Activated CD8-positive, alpha-beta memory T cell treated with anti-CD3 and anti-CD28 coated beads for 24 hours (primary cell): ENCODE results near the gene LGALSL.
"Not testable (repeated sequence)": the region's sequence is repeated elsewhere in the genome, so short reads cannot be mapped to it uniquely, and the experiment has no call there.

Source experiments
- DNase-seq: peaks from one replicate; pipeline ENCODE4 v3.0.0-alpha.2; 2020

Gene LGALSL

DNA sequence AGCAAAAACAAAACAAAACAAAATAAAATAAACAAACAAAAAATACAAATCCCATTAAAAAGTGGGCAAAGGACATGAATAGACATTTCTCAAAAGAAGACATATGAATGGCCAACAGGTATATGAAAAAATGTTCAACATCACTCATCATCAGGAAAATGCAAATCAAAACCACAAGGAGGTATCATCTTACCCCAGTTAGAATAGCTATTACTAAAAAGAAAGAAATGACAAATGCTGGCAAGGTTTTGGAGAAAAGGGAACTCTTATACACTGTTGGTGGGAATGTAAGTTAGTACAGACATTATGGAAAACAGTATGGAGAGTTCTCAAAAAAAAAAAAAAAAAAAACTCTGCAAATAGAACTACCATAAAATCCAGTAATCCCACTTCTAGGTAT, 8.0 kb upstream of the LGALSL start:
- not testable (repeated sequence) for DNase-seq

DNA sequence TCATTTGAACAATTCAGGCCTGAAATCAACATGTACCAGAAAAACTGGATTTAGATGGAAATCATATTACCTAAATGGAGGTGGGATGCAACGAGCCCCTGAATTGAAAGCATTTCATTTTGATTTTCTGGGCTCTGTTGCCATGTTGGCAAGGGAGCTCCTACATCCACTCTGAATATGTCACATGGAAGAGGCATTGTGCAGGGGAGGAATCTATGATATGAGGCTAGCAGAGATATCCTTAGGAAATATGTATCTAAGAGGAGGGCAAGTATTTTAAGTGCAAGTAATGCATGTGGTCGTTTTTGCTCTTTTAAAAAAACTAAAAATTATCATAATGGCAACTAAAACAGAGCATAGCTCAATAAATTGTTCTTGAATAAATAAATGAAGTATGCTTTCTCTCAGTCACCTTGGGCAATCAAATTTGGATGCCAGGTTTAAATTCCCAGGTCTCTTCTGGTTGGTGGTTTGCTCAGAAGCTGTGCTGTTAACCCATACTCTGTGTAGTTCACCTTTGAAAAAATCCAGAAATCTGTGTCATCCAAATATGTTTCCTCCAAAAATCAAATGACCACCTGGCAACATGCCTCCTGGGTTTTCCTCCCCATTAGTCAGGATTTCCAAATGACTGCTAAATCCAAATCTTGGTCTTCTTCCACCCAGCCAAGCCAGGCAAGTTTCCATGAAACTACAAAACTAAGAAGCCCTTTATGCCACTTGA, 6.5 kb upstream of the LGALSL start:
- DNase-seq: no peak

DNA sequence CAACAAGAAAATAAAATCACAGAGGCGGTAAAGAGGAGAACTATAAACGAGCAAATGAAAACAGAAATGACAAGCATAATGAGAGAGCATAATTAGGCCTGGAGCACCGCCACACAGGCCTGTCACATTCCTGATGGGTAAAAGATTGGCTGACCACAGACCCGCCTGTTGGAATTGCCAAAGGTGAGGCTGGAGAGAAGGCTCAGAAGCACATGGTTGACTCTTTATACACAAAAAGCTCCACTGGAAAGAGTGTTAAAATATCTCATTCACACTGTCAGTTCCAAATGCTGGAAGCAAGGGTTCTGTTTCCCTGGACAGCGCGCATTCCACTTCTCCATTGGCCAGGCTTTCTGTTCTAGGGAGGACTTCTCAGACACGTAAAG, 5.9 kb upstream of the LGALSL start:
- no peak for DNase-seq

DNA sequence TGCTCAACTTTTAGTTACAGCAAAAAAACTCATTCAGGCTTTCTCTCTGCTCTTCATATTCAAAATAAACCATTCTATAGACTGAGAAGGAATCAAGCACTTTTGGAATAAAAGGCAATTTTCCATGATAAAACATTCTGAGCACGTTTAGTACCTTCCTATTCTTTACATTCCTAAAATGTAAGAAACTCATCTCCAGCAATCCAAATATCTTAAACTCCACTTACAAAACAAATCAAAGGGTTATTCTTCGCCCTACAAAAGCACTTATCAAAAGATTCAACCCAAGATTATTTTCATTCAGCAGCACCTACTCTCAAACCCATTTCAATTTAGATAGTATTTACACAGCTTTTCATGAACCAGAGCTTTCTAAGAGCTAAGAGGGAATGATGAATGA, 2.9 kb upstream of the LGALSL start:
- no peak for DNase-seq

DNA sequence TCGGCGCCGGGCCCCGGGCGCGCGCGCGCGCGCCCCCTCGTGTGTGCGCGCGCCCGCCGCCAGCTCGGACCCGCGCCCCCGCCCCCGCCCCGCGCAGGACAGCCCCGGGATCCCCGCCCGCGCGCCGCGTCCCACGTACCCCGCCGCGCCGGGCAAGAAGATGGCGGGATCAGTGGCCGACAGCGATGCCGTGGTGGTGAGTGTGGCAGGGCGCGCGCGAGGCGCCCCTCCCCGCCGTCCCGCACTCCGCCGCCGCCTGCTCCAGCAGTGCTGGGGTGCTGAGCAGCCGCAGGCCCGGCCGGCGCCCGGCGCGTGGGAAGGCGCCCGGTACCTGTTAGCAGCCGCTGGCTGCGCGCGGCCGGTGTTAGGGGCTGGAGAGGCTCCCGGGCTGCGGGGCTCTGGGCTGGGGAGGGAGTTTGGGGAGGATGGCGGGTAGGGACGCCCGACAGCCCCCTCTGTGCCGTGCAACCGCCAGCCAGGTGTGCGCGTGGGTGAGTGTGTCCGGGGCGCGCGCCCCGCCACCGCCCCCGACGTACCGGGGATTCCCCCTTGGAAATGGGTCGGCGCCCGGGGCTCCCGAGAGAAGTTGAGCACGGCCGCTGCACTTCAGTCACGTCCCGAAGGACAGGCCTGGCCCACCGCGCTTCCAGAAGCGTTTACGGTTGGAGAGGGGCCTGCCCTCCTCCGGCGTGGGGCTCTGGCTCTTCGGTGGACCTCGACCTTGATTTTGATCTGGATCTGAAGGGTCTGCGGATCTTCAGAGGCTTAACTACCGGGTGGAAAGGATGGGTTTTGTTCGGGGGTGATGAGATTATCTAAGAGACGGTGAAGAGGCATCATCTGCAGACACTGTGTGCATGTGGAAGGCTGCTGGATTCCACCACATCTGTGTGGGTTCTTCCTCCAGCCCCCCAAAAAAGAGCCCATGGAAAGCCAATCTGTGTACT, 697 bp downstream of the LGALSL start:
- no peak for DNase-seq

DNA sequence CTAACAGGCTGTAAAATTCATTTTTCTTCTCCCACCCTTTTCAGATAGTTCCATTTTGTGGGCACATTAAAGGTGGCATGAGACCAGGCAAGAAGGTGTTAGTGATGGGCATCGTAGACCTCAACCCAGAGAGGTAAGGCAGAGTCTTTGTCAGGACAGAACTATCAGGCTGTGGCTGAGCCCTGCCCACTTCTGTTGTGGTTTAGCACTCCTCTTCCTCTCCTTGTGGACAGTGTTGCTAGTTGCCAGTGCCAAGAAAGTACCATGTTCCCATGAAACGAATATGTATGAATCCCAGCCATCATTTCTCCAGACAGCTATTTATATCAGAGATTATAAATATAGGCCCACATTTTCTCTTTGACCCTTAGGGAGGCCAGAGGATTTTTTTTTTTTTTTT, 1.6 kb downstream of the LGALSL start:
- DNase-seq: no peak

DNA sequence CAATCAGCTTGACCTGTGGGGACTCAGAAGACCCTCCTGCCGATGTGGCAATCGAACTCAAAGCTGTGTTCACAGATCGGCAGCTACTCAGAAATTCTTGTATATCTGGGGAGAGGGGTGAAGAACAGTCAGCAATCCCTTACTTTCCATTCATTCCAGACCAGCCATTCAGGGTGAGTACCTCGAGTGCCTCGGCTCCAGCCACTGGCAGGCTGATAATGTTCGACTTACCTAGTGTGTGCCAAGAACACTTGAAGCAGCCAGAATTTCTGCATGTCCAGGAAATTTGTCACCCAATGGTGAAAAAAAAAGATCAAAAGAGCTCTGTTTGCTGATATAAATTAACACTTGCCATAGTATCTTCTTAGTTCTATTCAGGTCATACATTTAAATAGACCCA, 2.3 kb downstream of the LGALSL start:
- no peak for DNase-seq

DNA sequence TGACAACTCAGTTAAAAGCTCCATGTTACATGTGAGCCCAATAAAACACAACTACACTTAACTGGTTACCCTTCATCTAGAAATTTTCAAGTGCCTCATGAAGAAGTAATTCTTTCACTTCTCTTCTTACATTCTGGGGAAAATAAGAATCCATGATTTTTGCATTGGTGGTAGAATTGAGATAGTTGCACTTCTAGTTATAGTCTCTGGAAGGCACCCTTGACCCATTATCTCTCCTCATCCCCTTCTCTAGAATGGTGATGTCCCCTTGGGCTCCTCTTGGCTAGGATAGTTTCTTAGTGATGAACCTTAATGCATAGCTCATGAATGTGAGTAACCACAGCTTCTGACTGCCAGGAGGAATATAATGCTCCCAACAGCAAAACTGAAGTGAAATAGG, 3.6 kb downstream of the LGALSL start:
- no peak for DNase-seq

DNA sequence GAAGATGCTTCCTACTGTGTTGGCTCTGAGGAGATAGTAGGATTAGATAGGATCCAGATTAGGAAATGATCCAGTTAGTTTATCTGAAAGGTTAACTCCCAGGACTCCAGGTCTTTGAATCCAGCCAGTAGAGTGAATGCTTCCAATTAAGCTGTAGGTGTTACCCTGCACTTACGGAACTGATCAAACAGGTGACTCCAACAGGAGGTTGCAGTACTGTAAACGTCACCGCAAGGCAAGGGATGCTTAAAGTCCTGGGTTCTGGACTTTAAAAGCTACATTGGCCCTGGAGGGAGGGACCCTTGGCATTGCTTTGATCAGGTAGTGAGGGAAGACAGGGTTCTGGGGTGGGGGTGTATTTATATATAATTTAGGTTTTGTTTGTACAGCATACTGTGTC, 5.6 kb downstream of the LGALSL start:
- DNase-seq: no peak

DNA sequence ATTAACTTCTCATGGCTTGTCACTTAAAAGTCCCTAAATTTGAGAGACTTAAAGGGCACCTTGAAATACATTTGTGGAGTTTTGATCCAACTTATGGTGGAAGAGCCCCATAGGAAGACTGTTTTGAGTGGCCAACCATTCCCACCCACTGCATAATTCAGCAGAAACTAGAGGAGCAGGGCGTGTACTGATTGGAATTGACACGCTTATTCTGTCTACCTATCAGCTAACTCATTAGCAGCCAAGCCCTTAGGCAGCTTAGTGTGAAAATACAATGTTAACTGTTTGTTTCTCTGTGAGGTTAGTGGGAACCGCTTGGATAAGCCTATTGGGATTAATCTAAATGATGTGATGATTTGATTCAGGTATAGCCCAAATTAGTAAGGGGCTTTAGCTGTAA, 6.4 kb downstream of the LGALSL start:
- DNase-seq: no peak

DNA sequence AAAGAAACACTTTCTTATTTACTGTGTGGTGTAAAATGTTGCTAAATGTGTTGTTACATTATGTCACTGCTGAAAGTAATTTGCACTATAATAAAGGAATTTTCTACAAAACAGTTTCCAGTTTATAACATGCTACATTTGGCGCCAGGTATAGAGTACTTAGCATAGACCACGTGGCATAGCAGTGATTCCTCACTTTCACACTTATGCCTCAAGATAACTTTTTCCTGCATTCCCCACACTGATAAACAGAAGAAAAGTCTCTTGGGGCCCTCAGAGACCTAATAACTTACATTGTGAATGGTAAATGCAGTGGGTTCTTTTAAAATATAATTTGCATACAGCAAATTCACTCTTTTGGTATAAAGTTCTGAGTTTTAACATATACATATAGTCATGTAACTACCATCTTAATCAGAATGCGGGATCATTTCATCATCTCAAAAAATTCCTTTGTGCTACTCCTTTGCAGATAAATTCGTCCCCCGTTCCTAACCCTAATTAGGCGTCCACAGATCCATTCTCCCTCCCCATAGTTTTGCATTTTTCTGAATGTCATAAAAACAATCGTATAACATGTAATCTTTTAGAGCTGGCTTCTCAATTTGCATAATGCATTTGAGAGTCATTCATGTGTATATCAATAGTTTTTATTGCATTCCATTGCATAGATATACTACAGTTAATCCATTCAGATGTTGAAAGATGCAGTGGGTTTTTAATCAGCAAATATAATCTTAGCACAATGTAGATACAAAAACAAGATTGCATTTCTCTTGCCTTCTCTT, 7.5 kb downstream of the LGALSL start:
- DNase-seq: no peak

DNA sequence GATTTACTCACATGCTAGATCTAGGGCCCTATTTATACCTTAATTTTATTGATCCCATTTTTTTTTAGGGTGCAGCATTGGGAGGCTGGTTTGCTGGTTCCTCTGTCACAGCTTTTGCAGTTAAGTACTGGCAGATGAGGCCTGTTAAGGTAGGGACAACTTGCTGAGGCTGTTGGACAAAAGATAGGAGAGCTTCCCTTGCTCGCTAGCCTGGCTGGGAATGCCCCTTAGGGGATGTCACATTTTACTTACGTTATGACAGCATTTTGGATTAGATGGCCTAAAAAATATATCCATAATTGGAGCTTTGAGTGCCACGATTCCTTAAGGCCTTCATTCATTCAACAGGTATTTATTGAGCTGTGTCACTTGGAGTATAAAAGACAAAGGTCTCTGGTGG, 8.2 kb downstream of the LGALSL start:
- DNase-seq: no peak

DNA sequence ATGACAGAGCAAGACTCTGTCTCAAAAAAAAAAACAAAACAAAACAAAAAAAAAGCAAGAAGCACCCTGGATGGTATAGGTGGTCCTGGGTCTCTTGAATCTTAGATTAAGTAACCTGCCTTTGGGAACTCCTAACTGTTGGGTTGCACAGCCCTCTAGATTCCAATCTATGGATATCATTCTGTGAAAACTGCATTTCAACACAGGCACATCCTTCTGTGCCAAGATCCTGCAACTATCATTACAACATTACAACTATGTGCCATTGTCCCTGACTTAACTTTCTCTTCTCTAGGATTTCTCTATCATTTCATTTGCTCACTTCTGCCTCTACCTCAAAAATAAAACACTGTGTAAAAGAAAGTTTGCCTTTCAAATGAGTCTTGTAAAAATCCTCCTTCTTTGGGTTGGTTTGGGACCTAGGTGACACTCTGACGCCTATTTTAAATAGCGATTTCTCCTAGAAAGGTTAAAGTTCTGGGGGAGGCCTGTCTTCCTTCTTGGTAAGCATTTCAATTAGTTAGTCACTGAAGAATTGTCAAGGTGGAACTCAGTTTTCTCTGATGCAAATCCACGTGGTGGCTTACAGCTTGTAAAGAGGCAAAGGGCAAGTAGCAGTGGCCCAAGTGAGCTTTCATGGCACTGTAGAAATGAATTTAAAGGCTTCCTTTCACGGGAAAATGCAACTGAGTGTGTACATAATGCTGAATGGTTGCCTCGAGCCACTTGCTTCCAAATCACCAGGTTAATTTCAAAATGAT, 9.2 kb downstream of the LGALSL start:
- no peak for DNase-seq

DNA sequence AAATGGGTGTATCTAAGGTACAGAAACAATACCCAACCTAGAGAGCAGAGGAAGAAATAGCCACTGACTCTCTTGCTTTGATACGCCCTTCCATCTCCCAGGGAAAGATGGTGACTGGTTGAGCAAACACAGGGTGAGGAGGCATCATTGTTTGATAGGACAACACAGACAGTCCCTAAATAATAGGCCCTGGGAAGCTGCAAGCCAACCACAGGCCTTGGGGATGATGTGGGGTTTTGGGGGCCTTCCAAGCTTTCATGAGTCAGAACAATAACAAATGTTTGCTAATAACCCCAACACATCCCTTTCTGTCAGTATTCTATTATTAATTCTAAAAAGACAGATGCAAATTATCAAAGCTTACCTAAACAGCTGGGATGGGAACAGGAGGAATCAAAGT, 9.8 kb downstream of the LGALSL start:
- DNase-seq: no peak

DNA sequence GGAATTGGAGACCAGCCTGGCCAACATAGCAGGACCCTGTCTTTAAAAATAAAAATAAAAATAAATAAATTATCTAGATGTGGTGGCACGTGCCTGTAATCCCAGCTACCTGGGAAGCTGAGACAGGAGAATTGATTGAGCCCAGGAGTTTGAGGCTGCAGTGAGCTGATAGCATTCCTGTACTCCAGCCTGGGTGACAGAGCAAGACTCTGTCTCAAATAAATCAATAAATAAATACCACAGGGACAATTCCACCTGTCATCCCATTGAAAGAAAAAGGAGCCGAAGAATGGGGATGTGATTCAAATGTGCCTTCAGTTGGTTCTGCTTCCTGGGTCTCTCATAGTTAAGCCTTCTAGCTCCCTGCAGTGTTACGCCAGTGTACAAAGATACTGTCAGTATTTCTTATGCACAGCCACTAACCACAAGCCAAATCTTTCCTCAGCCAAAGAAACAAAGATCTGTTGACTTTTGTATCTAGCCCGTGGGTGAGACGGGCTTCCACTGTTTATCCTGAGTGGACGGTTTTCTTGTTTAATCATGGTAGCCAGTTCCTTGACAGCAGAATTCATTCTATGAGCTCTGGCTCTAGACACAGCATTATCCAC, 12.6 kb downstream of the LGALSL start:
- DNase-seq: no peak

DNA sequence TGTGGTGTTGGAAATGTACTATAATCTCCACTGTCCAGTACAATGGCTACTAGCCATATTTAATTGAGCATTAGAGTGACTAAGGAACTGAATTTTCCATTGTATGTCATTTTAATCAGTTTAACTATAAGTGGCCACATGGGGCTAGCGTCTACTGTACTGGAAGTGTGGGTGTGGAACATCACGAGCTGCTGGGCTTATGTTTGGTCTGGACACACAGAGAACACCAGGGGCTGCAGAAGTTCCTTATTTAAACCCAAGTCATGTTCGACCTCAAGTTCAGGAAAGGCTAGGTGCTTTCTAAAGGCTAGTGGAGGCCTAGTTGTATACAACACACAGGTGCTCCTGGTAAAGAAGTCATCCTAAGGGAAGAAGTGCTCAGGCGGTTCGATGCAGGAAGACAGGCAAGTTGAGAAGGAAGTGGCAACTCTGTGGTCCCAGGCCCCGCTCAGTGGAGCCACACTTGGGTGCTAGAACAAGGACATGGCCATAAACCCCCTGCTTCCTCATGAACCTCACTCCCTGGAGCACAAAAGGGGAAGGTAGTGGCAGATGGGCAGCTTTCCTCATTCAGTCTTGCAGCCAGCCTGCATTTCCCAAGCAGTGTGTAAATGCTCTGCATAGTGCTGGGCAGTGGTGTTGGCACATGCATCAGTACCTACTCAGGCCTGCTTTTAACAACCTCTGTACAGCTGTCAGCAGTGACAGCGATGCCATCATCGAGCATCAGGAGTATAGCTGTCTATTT, 13.3 kb downstream of the LGALSL start:
- no peak for DNase-seq

DNA sequence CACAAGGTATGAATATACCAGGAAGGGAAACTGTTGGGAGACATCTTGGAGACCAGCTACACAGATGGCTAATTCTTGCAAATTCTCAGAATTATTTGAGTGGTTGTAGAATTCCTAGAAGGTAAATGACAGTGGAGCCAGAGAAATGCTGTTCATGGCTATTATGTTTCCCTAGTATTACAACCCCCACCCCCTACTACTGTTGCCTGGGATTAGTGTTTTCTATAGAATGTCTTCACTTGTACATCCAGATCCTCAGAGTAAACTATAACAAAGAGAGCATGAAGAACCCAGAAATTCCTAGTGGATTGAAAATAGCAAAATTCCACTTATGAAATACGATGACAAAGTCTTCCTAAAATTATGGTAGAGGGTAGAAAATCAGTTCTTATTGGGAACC, 15.3 kb downstream of the LGALSL start:
- no peak for DNase-seq

DNA sequence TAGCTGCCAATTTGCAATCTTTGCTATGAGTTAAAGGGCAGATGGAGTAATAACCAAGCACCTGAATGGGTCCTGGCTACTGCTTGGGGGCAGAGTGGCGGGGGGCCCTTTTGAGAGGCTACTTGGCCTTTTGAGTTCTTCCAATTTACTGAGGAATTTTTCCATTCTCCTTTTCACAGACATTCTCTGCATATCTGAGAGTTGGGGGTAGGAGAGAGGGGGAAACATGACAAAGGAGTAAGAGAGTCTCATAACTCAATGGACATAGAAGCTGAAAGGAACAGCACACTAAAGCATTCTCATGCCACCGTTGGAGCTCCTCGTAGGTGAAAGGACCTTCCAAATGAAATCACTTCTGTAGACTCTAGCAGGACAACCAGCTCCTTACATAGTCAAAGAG, 16.1 kb downstream of the LGALSL start:
- DNase-seq: no peak

DNA sequence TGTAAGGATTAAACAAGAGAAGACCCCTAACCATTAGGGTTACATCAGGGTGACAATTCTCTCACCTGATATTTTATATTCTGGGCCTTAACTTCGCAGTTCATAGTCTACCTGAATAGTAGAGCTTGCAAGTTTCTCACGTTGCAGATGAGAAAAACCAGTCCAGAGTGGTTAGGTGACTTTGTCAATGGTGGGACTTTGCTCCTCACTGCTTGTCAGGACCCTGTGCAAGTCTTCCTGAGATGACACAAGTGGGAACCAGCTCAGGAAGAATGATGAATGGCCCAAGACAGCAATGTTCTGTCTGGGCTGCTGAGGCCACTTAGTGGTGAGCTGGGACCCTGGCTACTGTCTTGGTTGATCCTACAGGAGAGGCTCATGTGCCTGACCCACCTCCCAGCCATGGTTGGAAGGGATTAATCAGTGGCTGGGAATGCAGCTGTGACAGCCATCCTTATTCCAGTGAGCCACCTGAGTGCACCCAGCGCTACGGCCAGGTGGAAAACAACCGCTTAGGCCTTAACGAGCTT, 16.9 kb downstream of the LGALSL start:
- DNase-seq: no peak

DNA sequence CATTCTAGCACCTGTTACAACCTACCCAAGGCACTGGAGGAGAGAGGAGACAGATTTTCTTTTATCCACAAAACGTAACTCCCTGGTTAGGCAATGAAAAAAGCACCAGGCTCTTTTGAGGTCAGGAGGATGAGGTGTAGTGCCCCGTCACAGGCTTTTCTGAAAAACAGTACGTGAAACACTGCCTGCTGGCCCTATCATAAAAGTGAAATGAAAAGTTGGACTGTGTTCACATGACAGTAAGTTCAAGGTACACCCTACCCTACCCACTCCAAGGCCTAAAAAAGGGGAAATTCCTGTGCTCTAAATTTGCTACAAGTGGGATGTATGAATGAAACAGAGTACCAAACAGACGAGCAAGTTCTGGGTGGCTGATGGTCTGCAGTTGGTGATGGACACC, 17.6 kb downstream of the LGALSL start:
- DNase-seq: no peak

DNA sequence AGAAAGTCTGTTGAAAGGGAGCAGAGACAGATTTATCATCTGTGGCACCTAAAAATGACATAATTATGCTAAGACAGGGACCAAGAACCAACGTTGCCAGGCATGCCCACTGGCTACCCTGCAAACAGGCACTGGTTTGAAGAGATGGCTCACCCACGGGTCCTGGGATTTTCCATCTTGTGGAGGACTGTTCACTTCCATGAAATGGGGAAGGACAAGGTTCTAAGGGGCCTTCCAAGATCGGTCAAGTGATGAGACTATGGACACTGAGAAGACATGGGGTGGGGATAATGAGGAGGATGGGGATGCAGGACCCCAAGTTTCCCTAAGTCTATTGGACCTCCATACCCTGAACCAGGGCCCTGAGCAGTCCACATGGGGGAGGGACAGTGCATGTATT, 18.9 kb downstream of the LGALSL start:
- DNase-seq: no peak
